Fibroblast of villous mesenchyme (primary cell): Measurements from ENCODE around the gene DCDC2C. TPM values are rescaled to one million over a fixed set of nuclear protein-coding genes. Genes with fewer than 3 reads are reported as not detected.

Source experiments
- DNase-seq: peaks from one replicate; pipeline ENCODE4 v3.0.0-alpha.2; 2010; ENCODE audit warnings: low read depth
- H3K4me3 ChIP-seq: 2 replicates; pipeline ENCODE4 v1.5.1; 2011; ENCODE audit warnings: low read depth, mild to moderate bottlenecking, low read length
- total RNA-seq: library from RNA; depleted of rRNA; stranded (reverse); fragments of >200 nt; gene quantifications from 2 replicates; pipeline ENCODE4 v1.2.3, GENCODE V29; 2012
- TF ChIP-seq, protein P1 (sequence below): IDR thresholded peaks from 2 replicates; pipeline ENCODE4 v1.5.1; 2012; ENCODE audit warnings: low read depth, mild to moderate bottlenecking, low read length; ENCODE audit not compliant: insufficient read depth

Gene DCDC2C
- total RNA-seq, 1 donor = not detected

DNA sequence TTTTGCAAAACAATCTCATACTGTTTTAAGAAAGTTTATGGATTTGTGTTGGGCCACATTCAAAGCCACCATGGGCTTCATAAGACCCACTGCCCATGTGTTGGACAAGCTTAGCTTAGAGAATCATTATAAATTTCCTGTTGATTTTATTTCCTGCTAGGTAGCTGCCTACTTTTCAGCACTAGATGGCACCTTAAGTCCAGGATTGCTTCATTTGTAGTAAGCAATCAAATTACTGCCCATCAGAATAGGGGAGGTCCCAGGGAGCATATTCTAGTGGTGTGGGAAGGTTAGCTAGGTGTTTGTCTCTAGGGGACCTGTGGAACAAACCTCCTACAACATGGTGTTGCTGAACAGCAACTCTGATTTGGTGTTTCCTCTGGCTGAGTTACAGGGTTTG, 11.0 kb upstream of the DCDC2C start:
- DNase-seq = peak; percentile 20
- no peak overlapping the region for H3K4me3 ChIP-seq
- TF ChIP-seq, protein P1, sequence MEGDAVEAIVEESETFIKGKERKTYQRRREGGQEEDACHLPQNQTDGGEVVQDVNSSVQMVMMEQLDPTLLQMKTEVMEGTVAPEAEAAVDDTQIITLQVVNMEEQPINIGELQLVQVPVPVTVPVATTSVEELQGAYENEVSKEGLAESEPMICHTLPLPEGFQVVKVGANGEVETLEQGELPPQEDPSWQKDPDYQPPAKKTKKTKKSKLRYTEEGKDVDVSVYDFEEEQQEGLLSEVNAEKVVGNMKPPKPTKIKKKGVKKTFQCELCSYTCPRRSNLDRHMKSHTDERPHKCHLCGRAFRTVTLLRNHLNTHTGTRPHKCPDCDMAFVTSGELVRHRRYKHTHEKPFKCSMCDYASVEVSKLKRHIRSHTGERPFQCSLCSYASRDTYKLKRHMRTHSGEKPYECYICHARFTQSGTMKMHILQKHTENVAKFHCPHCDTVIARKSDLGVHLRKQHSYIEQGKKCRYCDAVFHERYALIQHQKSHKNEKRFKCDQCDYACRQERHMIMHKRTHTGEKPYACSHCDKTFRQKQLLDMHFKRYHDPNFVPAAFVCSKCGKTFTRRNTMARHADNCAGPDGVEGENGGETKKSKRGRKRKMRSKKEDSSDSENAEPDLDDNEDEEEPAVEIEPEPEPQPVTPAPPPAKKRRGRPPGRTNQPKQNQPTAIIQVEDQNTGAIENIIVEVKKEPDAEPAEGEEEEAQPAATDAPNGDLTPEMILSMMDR = peak; percentile 53

DNA sequence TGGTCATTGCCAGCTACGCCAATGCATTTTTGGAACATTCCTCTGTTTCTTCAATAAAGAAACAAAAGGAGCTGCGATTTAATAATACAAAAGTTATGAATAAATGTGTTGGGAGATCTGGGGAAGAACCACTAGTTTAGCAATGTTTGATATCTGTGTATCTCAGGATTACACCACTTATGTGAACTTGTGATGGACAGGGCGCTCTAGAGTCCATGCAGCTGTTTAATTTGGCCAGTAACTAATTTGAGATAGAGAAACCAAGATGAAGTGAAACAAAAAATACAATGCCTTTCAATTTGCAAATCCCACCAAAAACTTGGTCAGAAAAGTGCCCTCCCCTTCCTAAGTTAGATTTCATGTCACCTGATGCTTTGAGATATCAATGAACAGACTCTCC, 6.8 kb upstream of the DCDC2C start:
- no peak overlapping the region for H3K4me3 ChIP-seq
- TF ChIP-seq, protein P1 = no peak
- DNase-seq = no peak

DNA sequence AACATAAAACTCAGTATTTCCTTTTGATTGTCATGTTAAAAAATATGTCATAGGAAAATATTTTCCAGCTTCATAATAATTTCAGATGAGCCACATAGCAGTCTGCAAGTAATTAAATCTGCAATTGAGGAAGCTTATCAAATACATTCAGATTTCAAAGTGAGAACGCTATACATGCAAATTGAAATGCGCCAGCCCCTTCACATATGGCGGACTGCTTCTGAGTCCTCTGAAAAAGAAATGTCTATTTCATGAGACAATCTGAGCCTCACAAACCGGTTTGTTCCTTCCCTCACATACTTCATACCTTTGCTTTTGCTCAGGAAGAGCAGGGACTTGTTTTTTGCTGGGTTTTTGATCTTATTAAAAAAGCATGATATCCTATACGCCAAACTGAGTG, 2.3 kb upstream of the DCDC2C start:
- no peak overlapping the region for H3K4me3 ChIP-seq
- TF ChIP-seq, protein P1 = no peak
- no peak for DNase-seq

DNA sequence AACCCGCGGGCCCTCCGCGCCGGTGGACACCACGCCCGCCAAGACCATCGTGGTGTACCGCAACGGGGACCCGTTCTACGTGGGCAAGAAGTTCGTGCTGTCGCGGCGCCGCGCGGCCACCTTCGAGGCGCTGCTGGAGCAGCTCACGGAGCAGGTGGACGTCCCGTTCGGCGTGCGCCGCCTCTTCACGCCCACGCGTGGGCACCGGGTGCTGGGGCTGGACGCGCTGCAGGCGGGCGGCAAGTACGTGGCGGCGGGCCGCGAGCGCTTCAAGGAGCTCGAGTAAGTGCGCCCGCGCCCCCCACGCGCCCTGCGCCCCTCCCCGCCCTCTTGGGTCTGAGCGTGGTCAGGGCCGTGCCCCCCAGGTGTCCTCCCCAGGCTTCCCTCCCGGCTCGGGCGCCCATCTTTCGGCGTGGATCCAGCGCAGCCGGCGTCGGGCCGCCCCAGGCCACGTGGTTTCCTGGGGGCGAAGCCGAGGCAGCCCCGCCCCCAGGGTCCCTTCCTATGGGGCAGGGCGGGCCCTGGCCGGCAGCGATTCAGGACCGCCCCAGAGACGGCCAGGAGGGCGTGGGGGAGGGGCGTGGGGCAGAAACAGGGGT, 481 bp downstream of the DCDC2C start:
- no peak for DNase-seq
- TF ChIP-seq, protein P1 = no peak
- H3K4me3 ChIP-seq = no peak overlapping the region

DNA sequence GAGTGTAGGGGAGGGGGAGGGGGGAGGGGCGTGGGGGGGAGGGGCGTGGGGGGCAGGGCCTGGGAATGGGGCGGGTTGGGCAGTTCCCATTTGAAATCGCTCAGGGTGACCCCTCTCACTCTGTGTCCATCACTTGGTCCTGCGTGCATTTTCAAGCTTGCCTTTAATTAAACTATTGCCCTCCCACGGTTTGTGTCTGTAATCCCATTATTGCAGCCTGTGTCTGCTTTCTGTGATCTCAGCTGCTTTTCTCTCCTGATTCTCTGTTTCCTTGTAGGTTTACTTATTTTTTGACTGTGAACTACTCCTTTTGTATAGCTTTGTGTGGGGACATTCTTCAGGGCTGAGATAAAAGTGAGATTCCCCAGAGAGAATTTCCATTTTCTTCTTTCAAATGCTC, 1.3 kb downstream of the DCDC2C start:
- no peak for DNase-seq
- no peak overlapping the region for H3K4me3 ChIP-seq
- TF ChIP-seq, protein P1 = no peak

DNA sequence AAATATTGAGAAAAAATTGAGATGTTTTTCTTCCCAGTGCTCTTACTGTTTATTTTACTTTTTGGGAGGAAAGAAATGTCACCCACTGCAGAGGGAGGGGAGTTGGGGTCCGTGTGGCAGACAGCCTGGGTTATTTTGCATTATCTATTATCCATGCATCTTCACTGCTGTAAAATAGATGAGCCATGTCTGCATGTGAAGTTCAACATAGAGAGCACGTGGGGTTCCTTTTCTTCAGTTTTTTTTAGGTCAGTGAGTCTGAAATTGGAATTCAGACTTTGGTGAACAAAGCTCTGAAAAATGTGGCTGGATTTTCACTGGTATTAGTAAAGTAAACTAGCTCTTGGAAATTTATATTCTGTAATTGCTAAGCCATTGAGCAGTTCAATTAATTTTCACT, 2.4 kb downstream of the DCDC2C start:
- TF ChIP-seq, protein P1 = no peak
- DNase-seq = no peak
- H3K4me3 ChIP-seq = no peak overlapping the region

DNA sequence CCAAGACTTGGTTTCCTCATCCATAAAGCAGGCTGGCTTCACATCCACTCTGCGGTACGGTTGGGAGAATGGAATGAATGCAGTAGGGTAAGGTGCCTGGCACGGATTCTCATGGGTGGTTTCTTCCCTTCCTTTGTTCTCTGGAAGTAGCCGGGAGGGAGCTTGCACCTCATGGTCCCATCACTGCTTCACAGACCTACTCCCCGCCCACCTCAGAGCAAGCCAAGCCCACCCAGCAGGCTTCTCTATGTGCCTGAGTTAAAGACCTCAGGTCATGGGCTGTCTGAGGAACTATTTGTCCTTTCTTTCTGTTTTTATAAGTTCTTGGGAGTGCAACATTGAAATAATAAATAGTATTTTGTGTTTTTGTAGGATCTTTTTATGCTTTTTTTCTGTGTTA, 3.5 kb downstream of the DCDC2C start:
- TF ChIP-seq, protein P1 = no peak
- no peak overlapping the region for H3K4me3 ChIP-seq
- no peak for DNase-seq
